HepG2 (cell line): ENCODE results near the gene CALY. TPM values are rescaled to one million over a fixed set of nuclear protein-coding genes. Genes with fewer than 3 reads are reported as not detected.

Source experiments
- AGO1 ChIP-seq: fragments of 200-400 bp; formaldehyde crosslinking; IDR thresholded peaks from 2 replicates; pipeline ENCODE4 v1.6.1; 2017; ENCODE audit warnings: mild to moderate bottlenecking, low read depth, low read length, moderate library complexity; ENCODE audit not compliant: poor library complexity, severe bottlenecking
- AKAP8 ChIP-seq: sonication (generic); formaldehyde crosslinking; IDR thresholded peaks from 2 replicates; pipeline ENCODE4 v1.5.1; 2020; ENCODE audit warnings: mild to moderate bottlenecking, missing genetic modification reagents
- HNRNPH1 ChIP-seq: fragments of 200-400 bp; formaldehyde crosslinking; optimal IDR thresholded peaks from 2 replicates; pipeline ENCODE3; 2017; ENCODE audit warnings: mild to moderate bottlenecking, low read depth, low read length
- JUNB ChIP-seq: sonication (generic); formaldehyde crosslinking; IDR thresholded peaks from 2 replicates; pipeline ENCODE4 v1.8.0; 2022; ENCODE audit warnings: missing genetic modification reagents, mild to moderate bottlenecking, borderline replicate concordance
- KLF12 ChIP-seq: sonication (generic); formaldehyde crosslinking; IDR thresholded peaks from 2 replicates; pipeline ENCODE4 v1.4.0; 2020; ENCODE audit warnings: missing genetic modification reagents, borderline replicate concordance
- MXI1 ChIP-seq: IDR thresholded peaks from 3 replicates; pipeline ENCODE4 v1.6.1; 2012; ENCODE audit warnings: low read depth, low read length, inconsistent platforms, borderline replicate concordance
- NFE2L2 ChIP-seq: fragments of 150-350 bp; IDR thresholded peaks from 2 replicates; pipeline ENCODE4 v1.6.1; 2014; ENCODE audit warnings: low read length
- NFYB ChIP-seq: sonication (generic); formaldehyde crosslinking; IDR thresholded peaks from 2 replicates; pipeline ENCODE4 v1.4.0; 2020; ENCODE audit warnings: missing genetic modification reagents
- NR2C2 ChIP-seq: sonication (generic); formaldehyde crosslinking; IDR thresholded peaks from 2 replicates; pipeline ENCODE4 v1.4.0; 2020; ENCODE audit warnings: missing genetic modification reagents, mild to moderate bottlenecking, moderate library complexity, borderline replicate concordance
- PAWR ChIP-seq: sonication (generic); formaldehyde crosslinking; IDR thresholded peaks from 2 replicates; pipeline ENCODE4 v1.4.0; 2020; ENCODE audit warnings: missing genetic modification reagents, mild to moderate bottlenecking, borderline replicate concordance
- RBM22 ChIP-seq: fragments of 200-400 bp; formaldehyde crosslinking; optimal IDR thresholded peaks from 2 replicates; pipeline ENCODE3; 2017; ENCODE audit warnings: mild to moderate bottlenecking, low read length, moderate library complexity
- ZBTB25 ChIP-seq: IDR thresholded peaks from 2 replicates; pipeline ENCODE4 v1.6.1; 2018; ENCODE audit warnings: missing genetic modification reagents
- ZNF207 ChIP-seq: fragments of 450-650 bp; IDR thresholded peaks from 2 replicates; pipeline ENCODE4 v1.6.1; 2016; ENCODE audit warnings: antibody characterized with exemption, borderline replicate concordance
- ZNF263 ChIP-seq: sonication (generic); formaldehyde crosslinking; IDR thresholded peaks from 2 replicates; pipeline ENCODE4 v1.4.0; 2020; ENCODE audit warnings: missing genetic modification reagents
- ZNF280D ChIP-seq: sonication (generic); formaldehyde crosslinking; IDR thresholded peaks from 2 replicates; pipeline ENCODE4 v1.5.1; 2020; ENCODE audit warnings: mild to moderate bottlenecking, missing genetic modification reagents
- ZNF510 ChIP-seq: sonication (generic); formaldehyde crosslinking; IDR thresholded peaks from 2 replicates; pipeline ENCODE4 v1.4.0; 2020; ENCODE audit warnings: low read depth, mild to moderate bottlenecking, missing genetic modification reagents
- ZNF644 ChIP-seq: IDR thresholded peaks from 2 replicates; pipeline ENCODE4 v1.6.1; 2016; ENCODE audit warnings: low read depth
- ZNF687 ChIP-seq: sonication (generic); formaldehyde crosslinking; IDR thresholded peaks from 2 replicates; pipeline ENCODE4 v1.5.1; 2020; ENCODE audit warnings: mild to moderate bottlenecking, missing genetic modification reagents, moderate library complexity
- ZNF792 ChIP-seq: IDR thresholded peaks from 2 replicates; pipeline ENCODE4 v1.6.1; 2016
- polyA plus RNA-seq, 8 experiments: library from polyadenylated mRNA; depleted of rRNA in 3 of 8; stranded (reverse) in 7 of 8; unstranded in 1 of 8; fragments of >200 nt; fragmentation: Illumina TruSeq in 4 of 8; extraction: Trizol in 4 of 8; gene quantifications; 2 replicates each; pipeline versions ENCODE4 v1.2.1 to v1.2.3, GENCODE V29; 2011 to 2016; ENCODE audit warnings: low read depth in 4 of 8, missing spikeins in 1 of 8, mixed read lengths in 1 of 8; ENCODE audit not compliant: insufficient read depth in 1 of 8
- total RNA-seq, 5 experiments: library from RNA; depleted of rRNA; stranded (reverse); fragments of >200 nt; fragmentation: Illumina TruSeq; extraction: Trizol; gene quantifications; 2 replicates each; pipeline ENCODE4 v1.2.3, GENCODE V29; 2016; ENCODE audit warnings: low read depth in 1 of 5
- TF ChIP-seq, protein P1 (sequence below): sonication (generic); formaldehyde crosslinking; IDR thresholded peaks from 2 replicates; pipeline ENCODE4 v1.5.1; 2020; ENCODE audit warnings: missing genetic modification reagents, mild to moderate bottlenecking, borderline replicate concordance

CALY gene
- total and polyA plus RNA-seq, 2 of the 13 experiments (the other 11 are each of a cell fraction or from before 2014, with no cell fraction given), result 0.08 TPM; not detected in 1

GRCh38 chr10:133350283-133350949 lies 13.7 kb upstream of the CALY start (continued):
- TF ChIP-seq NR2C2 (CRISPR knock-in tag) (no peak), ZNF207 (no peak), NFE2L2 (no peak), MXI1 (no peak), KLF12 (CRISPR knock-in tag) (no peak), NFYB (no peak), ZBTB25 (CRISPR knock-in tag) (no peak), JUNB (no peak), PAWR (no peak), ZNF644 (no peak), ZNF510 (CRISPR knock-in tag) (no peak), AGO1 (peak; percentile 60), ZNF263 (CRISPR knock-in tag) (peak; percentile 95), RBM22 (peak; percentile 74), ZNF280D (no peak), AKAP8 (CRISPR knock-in tag) (peak; percentile 84; the same call in 1 of the 2 replicates), HNRNPH1 (no peak), ZNF792 (CRISPR knock-in tag) (no peak), ZNF687 (CRISPR knock-in tag) (0 out of 2 replicates have a peak, but pooled peaks have one; percentile 7)
- TF ChIP-seq, protein P1, sequence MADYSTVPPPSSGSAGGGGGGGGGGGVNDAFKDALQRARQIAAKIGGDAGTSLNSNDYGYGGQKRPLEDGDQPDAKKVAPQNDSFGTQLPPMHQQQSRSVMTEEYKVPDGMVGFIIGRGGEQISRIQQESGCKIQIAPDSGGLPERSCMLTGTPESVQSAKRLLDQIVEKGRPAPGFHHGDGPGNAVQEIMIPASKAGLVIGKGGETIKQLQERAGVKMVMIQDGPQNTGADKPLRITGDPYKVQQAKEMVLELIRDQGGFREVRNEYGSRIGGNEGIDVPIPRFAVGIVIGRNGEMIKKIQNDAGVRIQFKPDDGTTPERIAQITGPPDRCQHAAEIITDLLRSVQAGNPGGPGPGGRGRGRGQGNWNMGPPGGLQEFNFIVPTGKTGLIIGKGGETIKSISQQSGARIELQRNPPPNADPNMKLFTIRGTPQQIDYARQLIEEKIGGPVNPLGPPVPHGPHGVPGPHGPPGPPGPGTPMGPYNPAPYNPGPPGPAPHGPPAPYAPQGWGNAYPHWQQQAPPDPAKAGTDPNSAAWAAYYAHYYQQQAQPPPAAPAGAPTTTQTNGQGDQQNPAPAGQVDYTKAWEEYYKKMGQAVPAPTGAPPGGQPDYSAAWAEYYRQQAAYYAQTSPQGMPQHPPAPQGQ (CRISPR knock-in tag), result no peak
